Measurements from ENCODE around the gene WDR27. TPM values are rescaled to one million over a fixed set of nuclear protein-coding genes. Genes with fewer than 3 reads are reported as not detected.

The WDR27 gene
- polyA plus RNA-seq, 1 donor from 2014 or later: 35.8 TPM

GRCh38 chr6:169638915-169639314 lies 62.9 kb downstream of the WDR27 start:
- no peak overlapping the region for H3K9ac ChIP-seq (ENCODE audit: low read length)
- no peak for TF ChIP-seq SMC3 (conservative IDR thresholded peaks at IDR 0.05; ENCODE audit: poor library complexity)
- TF ChIP-seq, protein P1, sequence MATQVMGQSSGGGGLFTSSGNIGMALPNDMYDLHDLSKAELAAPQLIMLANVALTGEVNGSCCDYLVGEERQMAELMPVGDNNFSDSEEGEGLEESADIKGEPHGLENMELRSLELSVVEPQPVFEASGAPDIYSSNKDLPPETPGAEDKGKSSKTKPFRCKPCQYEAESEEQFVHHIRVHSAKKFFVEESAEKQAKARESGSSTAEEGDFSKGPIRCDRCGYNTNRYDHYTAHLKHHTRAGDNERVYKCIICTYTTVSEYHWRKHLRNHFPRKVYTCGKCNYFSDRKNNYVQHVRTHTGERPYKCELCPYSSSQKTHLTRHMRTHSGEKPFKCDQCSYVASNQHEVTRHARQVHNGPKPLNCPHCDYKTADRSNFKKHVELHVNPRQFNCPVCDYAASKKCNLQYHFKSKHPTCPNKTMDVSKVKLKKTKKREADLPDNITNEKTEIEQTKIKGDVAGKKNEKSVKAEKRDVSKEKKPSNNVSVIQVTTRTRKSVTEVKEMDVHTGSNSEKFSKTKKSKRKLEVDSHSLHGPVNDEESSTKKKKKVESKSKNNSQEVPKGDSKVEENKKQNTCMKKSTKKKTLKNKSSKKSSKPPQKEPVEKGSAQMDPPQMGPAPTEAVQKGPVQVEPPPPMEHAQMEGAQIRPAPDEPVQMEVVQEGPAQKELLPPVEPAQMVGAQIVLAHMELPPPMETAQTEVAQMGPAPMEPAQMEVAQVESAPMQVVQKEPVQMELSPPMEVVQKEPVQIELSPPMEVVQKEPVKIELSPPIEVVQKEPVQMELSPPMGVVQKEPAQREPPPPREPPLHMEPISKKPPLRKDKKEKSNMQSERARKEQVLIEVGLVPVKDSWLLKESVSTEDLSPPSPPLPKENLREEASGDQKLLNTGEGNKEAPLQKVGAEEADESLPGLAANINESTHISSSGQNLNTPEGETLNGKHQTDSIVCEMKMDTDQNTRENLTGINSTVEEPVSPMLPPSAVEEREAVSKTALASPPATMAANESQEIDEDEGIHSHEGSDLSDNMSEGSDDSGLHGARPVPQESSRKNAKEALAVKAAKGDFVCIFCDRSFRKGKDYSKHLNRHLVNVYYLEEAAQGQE (IDR thresholded peaks at IDR 0.05; ENCODE audit: borderline replicate concordance): no peak
- TF ChIP-seq EZH2 (IDR thresholded peaks at IDR 0.05; ENCODE audit: borderline replicate concordance, insufficient read depth, low read length, poor library complexity, severe bottlenecking): no peak
- TF ChIP-seq RAD21 (conservative IDR thresholded peaks at IDR 0.05): no peak
- no peak for TF ChIP-seq CTCF (IDR thresholded peaks at IDR 0.05; ENCODE audit: poor library complexity, severe bottlenecking)
- no peak for TF ChIP-seq MXI1 (conservative IDR thresholded peaks at IDR 0.05; ENCODE audit: poor library complexity, severe bottlenecking)
- no peak for TF ChIP-seq POLR2AphosphoS5 (IDR thresholded peaks at IDR 0.05)
- TF ChIP-seq TAF1 (IDR thresholded peaks at IDR 0.05; ENCODE audit: low read depth): no peak
- no peak for TF ChIP-seq EP300 (conservative IDR thresholded peaks at IDR 0.05; ENCODE audit: poor library complexity, severe bottlenecking)
- no peaks in the 10 kb centered on the region for H4K20me1 ChIP-seq (ENCODE audit: insufficient read depth)
- no peaks in the 10 kb centered on the region for H3K9me3 ChIP-seq (ENCODE audit: low read length)
- no peaks in the 10 kb centered on the region for H3K79me2 ChIP-seq (replicated peaks; ENCODE audit: insufficient read depth, low read length)
- no peaks in the 10 kb centered on the region for H3K27me3 ChIP-seq (ENCODE audit: insufficient read depth, low read depth, low read length)
- H3K36me3 ChIP-seq (ENCODE audit: insufficient read depth, low read length): no peaks in the 10 kb centered on the region
- H3K4me3 ChIP-seq (ENCODE audit: low read length): no peak overlapping the region
- H3K27ac ChIP-seq (ENCODE audit: low read length): no peak overlapping the region
- no peak overlapping the region for H2AFZ ChIP-seq (ENCODE audit: low read depth, low read length)
- H3K4me2 ChIP-seq (ENCODE audit: low read length): no peak overlapping the region
- no peaks in the 10 kb centered on the region for H3F3A ChIP-seq (ENCODE audit: insufficient read depth, low read length, poor library complexity, severe bottlenecking)
- no peaks in the 10 kb centered on the region for H3K9me2 ChIP-seq (ENCODE audit: insufficient read depth, low read length)

DNA sequence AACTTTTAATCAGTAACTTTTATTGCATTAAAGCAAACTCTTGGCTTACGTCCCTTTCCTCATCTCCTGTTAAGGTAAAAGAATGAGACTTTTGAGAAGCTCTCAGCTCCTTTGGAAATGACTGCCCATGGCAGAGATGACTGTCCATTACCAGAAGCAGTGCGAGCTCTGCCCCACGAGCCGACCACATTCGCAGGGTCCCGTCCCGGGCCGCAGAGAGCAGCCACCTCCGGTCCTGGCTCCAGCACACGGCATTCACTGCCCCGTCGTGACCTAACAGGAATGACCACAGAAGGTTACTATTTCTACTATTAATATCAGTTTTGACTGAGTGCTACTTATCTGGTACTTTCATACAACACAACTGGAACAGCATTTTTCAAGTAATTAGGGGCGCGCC lies 63.4 kb downstream of the WDR27 start:
- Histone ChIP-seq H3K36me3 (ENCODE audit: insufficient read depth, low read length) (no peaks in the 10 kb centered on the region), H4K20me1 (ENCODE audit: insufficient read depth) (no peaks in the 10 kb centered on the region), H3K27ac (ENCODE audit: low read length) (no peak overlapping the region), H3K79me2 (replicated peaks; ENCODE audit: insufficient read depth, low read length) (no peaks in the 10 kb centered on the region), H3K9me3 (ENCODE audit: low read length) (no peaks in the 10 kb centered on the region), H3F3A (ENCODE audit: insufficient read depth, low read length, poor library complexity, severe bottlenecking) (no peaks in the 10 kb centered on the region), H3K9me2 (ENCODE audit: insufficient read depth, low read length) (no peaks in the 10 kb centered on the region), H3K27me3 (ENCODE audit: insufficient read depth, low read depth, low read length) (no peaks in the 10 kb centered on the region), H3K9ac (ENCODE audit: low read length) (no peak overlapping the region), H3K4me3 (ENCODE audit: low read length) (no peak overlapping the region), H2AFZ (ENCODE audit: low read depth, low read length) (no peak overlapping the region), H3K4me2 (ENCODE audit: low read length) (no peak overlapping the region)
- no peak for TF ChIP-seq EP300 (conservative IDR thresholded peaks at IDR 0.05; ENCODE audit: poor library complexity, severe bottlenecking)

DNA sequence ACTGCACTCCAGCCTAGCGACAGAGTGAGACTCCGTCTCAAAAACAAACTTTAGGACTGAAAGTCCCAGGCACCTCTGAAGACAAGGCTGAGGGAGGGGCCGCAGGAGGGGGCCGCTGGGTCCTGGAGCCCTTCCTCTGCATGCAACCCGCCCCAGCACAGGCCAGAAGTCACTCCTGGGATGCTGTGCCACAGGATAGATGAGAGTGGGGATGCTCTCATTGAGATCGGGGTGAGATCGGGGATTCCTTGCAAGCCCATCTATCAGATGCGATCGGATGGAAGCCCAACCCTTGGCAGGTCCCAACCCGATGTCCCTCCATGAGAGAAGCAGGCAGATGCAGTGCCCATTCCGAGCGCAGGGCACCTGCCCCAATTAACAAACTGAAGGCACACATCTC lies 66.5 kb downstream of the WDR27 start:
- Histone ChIP-seq H3F3A (ENCODE audit: insufficient read depth, low read length, poor library complexity, severe bottlenecking) (no peaks in the 10 kb centered on the region), H3K4me2 (ENCODE audit: low read length) (no peak overlapping the region), H4K20me1 (ENCODE audit: insufficient read depth) (no peaks in the 10 kb centered on the region), H2AFZ (ENCODE audit: low read depth, low read length) (no peak overlapping the region), H3K9me3 (ENCODE audit: low read length) (no peaks in the 10 kb centered on the region), H3K9ac (ENCODE audit: low read length) (no peak overlapping the region), H3K36me3 (ENCODE audit: insufficient read depth, low read length) (no peaks in the 10 kb centered on the region), H3K27ac (ENCODE audit: low read length) (no peak overlapping the region), H3K4me3 (ENCODE audit: low read length) (no peak overlapping the region), H3K9me2 (ENCODE audit: insufficient read depth, low read length) (no peaks in the 10 kb centered on the region), H3K79me2 (replicated peaks; ENCODE audit: insufficient read depth, low read length) (no peaks in the 10 kb centered on the region), H3K27me3 (ENCODE audit: insufficient read depth, low read depth, low read length) (no peaks in the 10 kb centered on the region)
- no peak for TF ChIP-seq SMC3 (conservative IDR thresholded peaks at IDR 0.05; ENCODE audit: poor library complexity)
- no peak for TF ChIP-seq RAD21 (conservative IDR thresholded peaks at IDR 0.05)
- no peak for TF ChIP-seq POLR2AphosphoS5 (IDR thresholded peaks at IDR 0.05)
- TF ChIP-seq TAF1 (IDR thresholded peaks at IDR 0.05; ENCODE audit: low read depth): no peak
- TF ChIP-seq, protein P1 (IDR thresholded peaks at IDR 0.05; ENCODE audit: borderline replicate concordance): no peak
- no peak for TF ChIP-seq CTCF (IDR thresholded peaks at IDR 0.05; ENCODE audit: poor library complexity, severe bottlenecking)
- TF ChIP-seq EZH2 (IDR thresholded peaks at IDR 0.05; ENCODE audit: borderline replicate concordance, insufficient read depth, low read length, poor library complexity, severe bottlenecking): no peak
- TF ChIP-seq MXI1 (conservative IDR thresholded peaks at IDR 0.05; ENCODE audit: poor library complexity, severe bottlenecking): no peak
- TF ChIP-seq EP300 (conservative IDR thresholded peaks at IDR 0.05; ENCODE audit: poor library complexity, severe bottlenecking): no peak

All from neural cell (in vitro differentiated cells).